ENCODE data around the gene USH2A.

GRCh38 chr1:216169351-216169750 lies 253.9 kb downstream of the USH2A start:
- no peak for TF ChIP-seq REST (IDR thresholded peaks at IDR 0.05; ENCODE audit: low read depth, low read length)
- TF ChIP-seq CTCF (IDR thresholded peaks at IDR 0.05): no peak
- TF ChIP-seq YY1 (IDR thresholded peaks at IDR 0.05; ENCODE audit: low read depth): no peak
- TF ChIP-seq RAD21 (IDR thresholded peaks at IDR 0.05; ENCODE audit: low read length): no peak
- no peak for TF ChIP-seq ELF1 (IDR thresholded peaks at IDR 0.05)
